ENCODE results near the gene CPT1B. TPM values are rescaled to one million over a fixed set of nuclear protein-coding genes. Genes with fewer than 3 reads are reported as not detected.

Gene CPT1B
- total and polyA plus RNA-seq, 10 of the 15 experiments (the other 5 are each of a cell fraction or from before 2014, with no cell fraction given), result 3.5 to 54.0 (median 21.7) TPM

DNA sequence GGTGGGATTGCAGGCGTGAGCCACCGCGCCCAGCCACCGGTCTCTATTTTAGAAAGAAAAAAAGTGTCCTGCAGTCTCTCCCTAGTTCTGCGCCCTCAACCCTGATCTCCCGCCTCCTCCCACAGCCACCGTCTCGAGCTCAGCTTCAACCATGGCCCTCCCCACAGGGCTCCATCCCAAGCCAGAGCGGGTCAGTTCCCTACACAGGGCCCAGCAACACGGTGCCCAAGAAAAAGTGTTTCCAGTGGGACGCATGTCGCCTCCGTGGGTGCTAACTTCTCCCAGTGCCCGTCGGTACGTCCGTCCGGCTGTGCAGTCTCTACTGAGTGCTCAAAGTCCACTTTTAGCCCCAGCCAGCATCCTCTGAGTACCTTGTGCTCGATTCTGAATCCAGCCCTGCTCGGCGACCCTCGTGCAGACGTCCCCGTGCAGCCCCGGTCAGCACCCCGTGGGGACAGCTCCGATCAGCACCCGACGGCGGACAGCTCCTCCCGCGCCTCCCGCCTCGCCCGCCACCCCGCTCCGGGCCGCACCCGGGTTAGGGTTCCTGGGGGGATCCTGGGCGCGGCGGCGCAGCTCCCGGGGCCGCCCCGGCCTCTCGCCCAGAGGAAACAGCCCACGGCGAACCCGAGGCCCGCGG lies 21.7 kb upstream of the CPT1B start (continued):
- TF ChIP-seq, protein P1, sequence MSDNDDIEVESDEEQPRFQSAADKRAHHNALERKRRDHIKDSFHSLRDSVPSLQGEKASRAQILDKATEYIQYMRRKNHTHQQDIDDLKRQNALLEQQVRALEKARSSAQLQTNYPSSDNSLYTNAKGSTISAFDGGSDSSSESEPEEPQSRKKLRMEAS (IDR thresholded peaks at IDR 0.05; ENCODE audit: low read depth, low read length), result peak; percentile 61; the same call in 1 of the 2 replicates
- TF ChIP-seq RB1 (IDR thresholded peaks at IDR 0.05; ENCODE audit: borderline replicate concordance) (peak; percentile 44; the same call in 1 of the 2 replicates), NFIC (IDR thresholded peaks at IDR 0.05; ENCODE audit: low read depth, low read length) (no peak)
- TF ChIP-seq, protein P2, sequence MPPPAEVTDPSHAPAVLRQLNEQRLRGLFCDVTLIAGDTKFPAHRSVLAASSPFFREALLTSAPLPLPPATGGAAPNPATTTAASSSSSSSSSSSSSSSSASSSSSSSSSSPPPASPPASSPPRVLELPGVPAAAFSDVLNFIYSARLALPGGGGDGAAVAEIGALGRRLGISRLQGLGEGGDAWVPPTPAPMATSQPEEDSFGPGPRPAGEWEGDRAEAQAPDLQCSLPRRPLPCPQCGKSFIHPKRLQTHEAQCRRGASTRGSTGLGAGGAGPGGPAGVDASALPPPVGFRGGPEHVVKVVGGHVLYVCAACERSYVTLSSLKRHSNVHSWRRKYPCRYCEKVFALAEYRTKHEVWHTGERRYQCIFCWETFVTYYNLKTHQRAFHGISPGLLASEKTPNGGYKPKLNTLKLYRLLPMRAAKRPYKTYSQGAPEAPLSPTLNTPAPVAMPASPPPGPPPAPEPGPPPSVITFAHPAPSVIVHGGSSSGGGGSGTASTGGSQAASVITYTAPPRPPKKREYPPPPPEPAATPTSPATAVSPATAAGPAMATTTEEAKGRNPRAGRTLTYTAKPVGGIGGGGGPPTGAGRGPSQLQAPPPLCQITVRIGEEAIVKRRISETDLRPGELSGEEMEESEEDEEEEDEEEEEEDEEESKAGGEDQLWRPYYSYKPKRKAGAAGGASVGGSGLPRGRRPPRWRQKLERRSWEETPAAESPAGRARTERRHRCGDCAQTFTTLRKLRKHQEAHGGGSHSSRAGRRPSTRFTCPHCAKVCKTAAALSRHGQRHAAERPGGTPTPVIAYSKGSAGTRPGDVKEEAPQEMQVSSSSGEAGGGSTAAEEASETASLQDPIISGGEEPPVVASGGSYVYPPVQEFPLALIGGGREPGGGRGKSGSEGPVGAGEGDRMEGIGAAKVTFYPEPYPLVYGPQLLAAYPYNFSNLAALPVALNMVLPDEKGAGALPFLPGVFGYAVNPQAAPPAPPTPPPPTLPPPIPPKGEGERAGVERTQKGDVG (CRISPR knock-in tag; IDR thresholded peaks at IDR 0.05), result no peak

DNA sequence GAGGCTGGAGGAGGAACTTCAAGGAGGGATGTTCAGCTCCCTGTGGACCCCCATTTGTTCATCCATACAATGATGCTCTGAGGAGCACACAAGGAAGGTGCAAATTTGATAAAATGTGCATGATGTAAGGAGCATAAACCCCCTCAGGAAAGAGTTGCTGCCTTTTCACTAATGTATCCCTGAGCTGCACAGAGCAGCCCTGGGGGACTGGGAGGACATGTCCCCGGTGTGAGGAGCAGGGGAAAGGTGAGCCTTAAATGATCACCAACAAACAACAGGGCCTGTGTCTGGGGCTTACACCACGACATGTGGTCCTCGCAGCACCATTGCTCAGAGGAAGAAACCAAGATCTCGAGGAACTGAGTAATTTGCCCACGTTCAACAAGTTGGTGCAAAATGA lies 18.9 kb upstream of the CPT1B start:
- ChIA-PET POLR2A (no interaction called here), SMC1A (ENCODE audit: uncharacterized antibody, unreplicated experiment) (interaction anchor here (1.2 kb wide), 1 partner anchor 87 kb away, joined by 3 read pairs; no protein-coding TSS in a partner anchor), RAD21 (ENCODE audit: unreplicated experiment) (no interaction called here), CTCF (no interaction called here)
- Histone ChIP-seq H3K36me3 (ENCODE audit: control insufficient read depth in 2 of 2, insufficient read depth in 2 of 2, low read length in 1 of 2) (no peaks in the 10 kb centered on the region), H3K27me3 (replicated peaks in 1 of 2; ENCODE audit: control insufficient read depth in 2 of 2, insufficient read depth in 2 of 2, low read length in 1 of 2) (peaks cover 0 to 5% of the 10 kb centered on the region in 2 experiments; a peak in 2 of 4 replicates), H3K79me2 (ENCODE audit: control insufficient read depth, insufficient read depth, low read length) (no peaks in the 10 kb centered on the region), H3K9me3 (replicated peaks; ENCODE audit: control insufficient read depth, insufficient read depth, low read length) (no peaks in the 10 kb centered on the region), H3K4me2 (ENCODE audit: control insufficient read depth, insufficient read depth) (no peak overlapping the region), H4K20me1 (ENCODE audit: control insufficient read depth, insufficient read depth) (no peaks in the 10 kb centered on the region), H3K4me1 (ENCODE audit: control insufficient read depth, insufficient read depth, low read length) (no peaks in the 10 kb centered on the region), H2AFZ (ENCODE audit: control insufficient read depth, low read depth, low read length) (no peak overlapping the region), H3K9ac (ENCODE audit: control insufficient read depth, insufficient read depth, low read length) (no peak overlapping the region), H3K4me3 (no peak overlapping the region), H3K27ac (ENCODE audit: control insufficient read depth, insufficient read depth) (no peak overlapping the region)
- no TSS peak for BruUV-seq (replicated peaks)
- DNase-seq (ENCODE audit: low read depth, low spot score) (no peak), FAIRE-seq (no peak), ATAC-seq (no peak)
- WGBS (ENCODE audit: insufficient coverage, insufficient replicate concordance, low lambda C conversion rate, missing lambda C conversion rate), result 39% methylated on average over 5 of the region's 5 CpGs
- intact Hi-C loops (cut with micrococcal nuclease; ENCODE audit: unreplicated experiment) (no loop called here), in situ Hi-C loops (cut with MboI) (no loop called here)
- TF ChIP-seq, protein P3, sequence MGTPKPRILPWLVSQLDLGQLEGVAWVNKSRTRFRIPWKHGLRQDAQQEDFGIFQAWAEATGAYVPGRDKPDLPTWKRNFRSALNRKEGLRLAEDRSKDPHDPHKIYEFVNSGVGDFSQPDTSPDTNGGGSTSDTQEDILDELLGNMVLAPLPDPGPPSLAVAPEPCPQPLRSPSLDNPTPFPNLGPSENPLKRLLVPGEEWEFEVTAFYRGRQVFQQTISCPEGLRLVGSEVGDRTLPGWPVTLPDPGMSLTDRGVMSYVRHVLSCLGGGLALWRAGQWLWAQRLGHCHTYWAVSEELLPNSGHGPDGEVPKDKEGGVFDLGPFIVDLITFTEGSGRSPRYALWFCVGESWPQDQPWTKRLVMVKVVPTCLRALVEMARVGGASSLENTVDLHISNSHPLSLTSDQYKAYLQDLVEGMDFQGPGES (IDR thresholded peaks at IDR 0.05), result no peak
- no peak for TF ChIP-seq SMAD5 (IDR thresholded peaks at IDR 0.05; ENCODE audit: low read depth)
- TF ChIP-seq, protein P4, sequence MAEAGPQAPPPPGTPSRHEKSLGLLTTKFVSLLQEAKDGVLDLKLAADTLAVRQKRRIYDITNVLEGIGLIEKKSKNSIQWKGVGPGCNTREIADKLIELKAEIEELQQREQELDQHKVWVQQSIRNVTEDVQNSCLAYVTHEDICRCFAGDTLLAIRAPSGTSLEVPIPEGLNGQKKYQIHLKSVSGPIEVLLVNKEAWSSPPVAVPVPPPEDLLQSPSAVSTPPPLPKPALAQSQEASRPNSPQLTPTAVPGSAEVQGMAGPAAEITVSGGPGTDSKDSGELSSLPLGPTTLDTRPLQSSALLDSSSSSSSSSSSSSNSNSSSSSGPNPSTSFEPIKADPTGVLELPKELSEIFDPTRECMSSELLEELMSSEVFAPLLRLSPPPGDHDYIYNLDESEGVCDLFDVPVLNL (IDR thresholded peaks at IDR 0.05; ENCODE audit: low read depth, low read length), result no peak
- no peak for TF ChIP-seq NRF1 (conservative IDR thresholded peaks at IDR 0.05; ENCODE audit: low read depth, low read length)
- TF ChIP-seq, protein P5, sequence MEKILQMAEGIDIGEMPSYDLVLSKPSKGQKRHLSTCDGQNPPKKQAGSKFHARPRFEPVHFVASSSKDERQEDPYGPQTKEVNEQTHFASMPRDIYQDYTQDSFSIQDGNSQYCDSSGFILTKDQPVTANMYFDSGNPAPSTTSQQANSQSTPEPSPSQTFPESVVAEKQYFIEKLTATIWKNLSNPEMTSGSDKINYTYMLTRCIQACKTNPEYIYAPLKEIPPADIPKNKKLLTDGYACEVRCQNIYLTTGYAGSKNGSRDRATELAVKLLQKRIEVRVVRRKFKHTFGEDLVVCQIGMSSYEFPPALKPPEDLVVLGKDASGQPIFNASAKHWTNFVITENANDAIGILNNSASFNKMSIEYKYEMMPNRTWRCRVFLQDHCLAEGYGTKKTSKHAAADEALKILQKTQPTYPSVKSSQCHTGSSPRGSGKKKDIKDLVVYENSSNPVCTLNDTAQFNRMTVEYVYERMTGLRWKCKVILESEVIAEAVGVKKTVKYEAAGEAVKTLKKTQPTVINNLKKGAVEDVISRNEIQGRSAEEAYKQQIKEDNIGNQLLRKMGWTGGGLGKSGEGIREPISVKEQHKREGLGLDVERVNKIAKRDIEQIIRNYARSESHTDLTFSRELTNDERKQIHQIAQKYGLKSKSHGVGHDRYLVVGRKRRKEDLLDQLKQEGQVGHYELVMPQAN (conservative IDR thresholded peaks at IDR 0.05), result no peak
- TF ChIP-seq SMC3 (IDR thresholded peaks at IDR 0.05; ENCODE audit: borderline replicate concordance, low read length), result no peak
- TF ChIP-seq HDAC2 (IDR thresholded peaks at IDR 0.05), result no peak
- TF ChIP-seq ZNF384 (IDR thresholded peaks at IDR 0.05; ENCODE audit: borderline replicate concordance, low read depth, low read length), result no peak
- no peak for TF ChIP-seq KAT2A (conservative IDR thresholded peaks at IDR 0.05; ENCODE audit: control insufficient read depth, low read depth, low read length)
- no peak for TF ChIP-seq TCF12 (IDR thresholded peaks at IDR 0.05; ENCODE audit: low read depth, low read length)
- no peak for TF ChIP-seq NFIC (IDR thresholded peaks at IDR 0.05; ENCODE audit: low read depth, low read length)
- TF ChIP-seq NR2F1 (conservative IDR thresholded peaks at IDR 0.05), result no peak
